ENCODE results near the gene VWC2. TPM values are rescaled to one million over a fixed set of nuclear protein-coding genes. Genes with fewer than 3 reads are reported as not detected.

Gene VWC2
- total and polyA plus RNA-seq, 2 of the 4 experiments (the other 2 are of a cell fraction), result not detected

- H3K79me1 ChIP-seq (ENCODE audit: low read depth in 1 of 2, low read length in 2 of 2), result no peaks in the 10 kb centered on the region
- H2AK9ac ChIP-seq (replicated peaks; ENCODE audit: low read depth, low read length, poor library complexity), result no peak overlapping the region
- WGBS, 2 experiments (ENCODE audit: extremely low coverage in 2 of 2, insufficient read length in 1 of 2), result 100% methylated on average over 1 of the region's 2 CpGs; no CpG with 5 or more reads in 1 of the 2 experiments
- no peaks in the 10 kb centered on the region for H3K27me3 ChIP-seq (ENCODE audit: control insufficient read depth, insufficient read depth, low read length)
- no peaks in the 10 kb centered on the region for H3K4me1 ChIP-seq (ENCODE audit: control insufficient read depth, insufficient read depth, low read length)
- dilution Hi-C loops (cut with HindIII; ENCODE audit: low sequenced_read_pairs, unreplicated experiment) (no loop called here), in situ Hi-C loops (cut with MboI; ENCODE audit: low sequenced_read_pairs) (no loop called here), intact Hi-C loops (cut with micrococcal nuclease) (no loop called here)
- no peak overlapping the region for H2BK20ac ChIP-seq (ENCODE audit: low read depth, low read length)
- no peak for DNase-seq
- no peak overlapping the region for H3K9ac ChIP-seq (ENCODE audit: low read depth, low read length)
- no peak overlapping the region for H3K27ac ChIP-seq (ENCODE audit: insufficient read depth, low read length)
- no peak overlapping the region for H3K4me2 ChIP-seq (ENCODE audit: low read depth, low read length)
- no peak overlapping the region for H4K8ac ChIP-seq (ENCODE audit: low read depth in 2 of 2, low read length in 2 of 2)
- H3K56ac ChIP-seq (ENCODE audit: extremely low read depth, insufficient read depth, low read length), result no peak overlapping the region
- CTCF ChIA-PET, result no interaction called here
- H3K4me3 ChIP-seq (ENCODE audit: insufficient read depth, low read depth, low read length), result no peak overlapping the region
- H3K36me3 ChIP-seq (ENCODE audit: control insufficient read depth, insufficient read depth, low read length), result no peaks in the 10 kb centered on the region
- no peak overlapping the region for H3K18ac ChIP-seq (ENCODE audit: low read depth, low read length)
- H2BK120ac ChIP-seq (ENCODE audit: low read depth, low read length), result no peak overlapping the region
- no peak overlapping the region for H2AK5ac ChIP-seq (ENCODE audit: low read depth, low read length)
- TF ChIP-seq MXI1 (IDR thresholded peaks at IDR 0.05; ENCODE audit: borderline replicate concordance, low read depth, low read length) (no peak), SMC3 (IDR thresholded peaks at IDR 0.05; ENCODE audit: low read depth, low read length) (no peak), USF2 (IDR thresholded peaks at IDR 0.05; ENCODE audit: low read depth, low read length) (no peak), ELK1 (IDR thresholded peaks at IDR 0.05; ENCODE audit: borderline replicate concordance, low read depth, low read length) (no peak), CHD1 (IDR thresholded peaks at IDR 0.05; ENCODE audit: low read depth, low read length) (no peak), BHLHE40 (IDR thresholded peaks at IDR 0.05; ENCODE audit: low read depth, low read length) (no peak), RAD21 (IDR thresholded peaks at IDR 0.05; ENCODE audit: low read length) (no peak), CTCF (conservative IDR thresholded peaks at IDR 0.05; ENCODE audit: low read depth, low read length) (no peak), MAZ (IDR thresholded peaks at IDR 0.05; ENCODE audit: borderline replicate concordance, low read depth, low read length) (no peak), FOS (IDR thresholded peaks at IDR 0.05; ENCODE audit: low read depth, low read length) (no peak), RFX5 (IDR thresholded peaks at IDR 0.05; ENCODE audit: low read depth, low read length) (no peak)
- H2AFZ ChIP-seq (replicated peaks; ENCODE audit: low read length, poor library complexity), result no peak overlapping the region
- H3K9me3 ChIP-seq (ENCODE audit: control insufficient read depth, insufficient read depth, low read length), result peaks cover 8% of the 10 kb centered on the region
- POLR2A ChIA-PET (ENCODE audit: unreplicated experiment), result no interaction called here
- H2BK5ac ChIP-seq (ENCODE audit: low read depth, low read length, poor library complexity, severe bottlenecking), result no peak overlapping the region
- ATAC-seq (ENCODE audit: low read depth), result no peak
- no peak overlapping the region for H2BK15ac ChIP-seq (ENCODE audit: low read depth, low read length)
- H3K14ac ChIP-seq (replicated peaks; ENCODE audit: low read depth, low read length), result no peak overlapping the region
- BruUV-seq (replicated peaks), result no TSS peak
- H4K5ac ChIP-seq (ENCODE audit: low read depth, low read length), result no peak overlapping the region
- no peaks in the 10 kb centered on the region for H4K20me1 ChIP-seq (ENCODE audit: insufficient read depth, low read length)
- no peaks in the 10 kb centered on the region for H3K9me1 ChIP-seq (ENCODE audit: insufficient read depth, low read length)
- H3K4ac ChIP-seq (ENCODE audit: low read depth, low read length), result no peak overlapping the region
- no peak overlapping the region for H4K91ac ChIP-seq (ENCODE audit: insufficient read depth, low read depth, low read length)
- no peak overlapping the region for H3K23ac ChIP-seq (ENCODE audit: low read depth, low read length)
Observed at GRCh38 chr7:49878089-49878488, 104.7 kb downstream of the VWC2 start.

Measured in IMR-90 (cell line).